Lung (tissue), 12 donors: ENCODE measurements around the gene RABGGTA. TPM values are rescaled to one million over a fixed set of nuclear protein-coding genes. Genes with fewer than 3 reads are reported as not detected.

Source experiments
- ATAC-seq: fragments of 200-7000 bp; cut with Tn5 transposase; one replicate; pipeline ENCODE4 v1.9.1; 2020; ENCODE audit warnings: moderate number of reproducible peaks; ENCODE audit not compliant: insufficient read depth, low FRiP score
- DNase-seq, 3 donors: peaks; one replicate each; pipeline ENCODE4 v3.0.0-alpha.2; 2013 to 2017
- H3K27ac ChIP-seq, 2 donors: one replicate each; pipeline ENCODE4 v1.5.1; 2013; ENCODE audit warnings: mild to moderate bottlenecking in 2 of 2, moderate library complexity in 2 of 2, control low read depth in 1 of 2, inconsistent platforms in 1 of 2, low read depth in 1 of 2, low read length in 1 of 2
- H3K27me3 ChIP-seq, 3 donors: one replicate each; pipeline ENCODE4 v1.5.1; 2013; ENCODE audit warnings: low read length in 2 of 3; ENCODE audit not compliant: control insufficient read depth in 3 of 3, insufficient read depth in 3 of 3
- H3K36me3 ChIP-seq, 4 donors: one replicate each; pipeline ENCODE4 v1.5.1; 2013; ENCODE audit warnings: low read length in 4 of 4, mild to moderate bottlenecking in 1 of 4, moderate library complexity in 1 of 4; ENCODE audit not compliant: control insufficient read depth in 4 of 4, insufficient read depth in 4 of 4
- H3K4me1 ChIP-seq, 5 donors: one replicate each; pipeline ENCODE4 v1.5.1; 2013; ENCODE audit warnings: low read length in 5 of 5, mild to moderate bottlenecking in 2 of 5, moderate library complexity in 1 of 5; ENCODE audit not compliant: control insufficient read depth in 5 of 5, insufficient read depth in 5 of 5
- H3K4me3 ChIP-seq: one replicate; pipeline ENCODE4 v1.5.1; 2013; ENCODE audit warnings: mild to moderate bottlenecking, control low read depth, moderate library complexity
- H3K9ac ChIP-seq, 2 donors: one replicate each; pipeline ENCODE4 v1.5.1; 2013; ENCODE audit warnings: low read length in 2 of 2, control low read depth in 1 of 2; ENCODE audit not compliant: insufficient read depth in 1 of 2
- H3K9me3 ChIP-seq, 4 donors: one replicate each; pipeline ENCODE4 v1.5.1; 2013; ENCODE audit warnings: low read length in 3 of 4, mild to moderate bottlenecking in 1 of 4, moderate library complexity in 1 of 4; ENCODE audit not compliant: control insufficient read depth in 4 of 4, insufficient read depth in 3 of 4
- WGBS, 2 donors: extraction: QIAGEN DNeasy Blood & Tissue Kit; methylation state at CpG; one replicate each; pipeline ENCODE4 v1.1.7; 2013; 5-methylcytosine and 5-hydroxymethylcytosine counted together
- polyA plus RNA-seq, 2 donors: library from polyadenylated mRNA; stranded (reverse); fragments of 200-250 nt; gene quantifications; one replicate each; pipeline ENCODE4 v1.2.1, GENCODE V29; 2013
- total RNA-seq, 2 donors: library from RNA; depleted of rRNA in 1 of 2; stranded (reverse); fragments of >200 nt in 1 of 2; gene quantifications; one replicate each; pipeline ENCODE4 v1.2.1, GENCODE V29; 2014 to 2021
- TF ChIP-seq, protein P1 (sequence below): IDR thresholded peaks from 2 replicates; pipeline ENCODE4 v1.5.1; 2012; ENCODE audit warnings: mild to moderate bottlenecking; ENCODE audit errors: control extremely low read depth, extremely low read depth
- donor health status: control.
- donor health status: control.
- donor health status: Bipolar disorder and iron deficiency.
- donor health status: healthy.
- donor health status: DM: yes; HTN: yes; CAD: no.

Gene RABGGTA
- total and polyA plus RNA-seq, 4 donors = 19.7 to 55.8 (median 42.9) TPM

GRCh38 chr14:24255931-24256711 lies 15.3 kb downstream of the RABGGTA start:
- Histone ChIP-seq H3K36me3 (peaks cover 0 to 18% (median 0%) of the 10 kb centered on the region in 4 donors), H3K9me3 (no peaks in the 10 kb centered on the region), H3K27me3 (no peaks in the 10 kb centered on the region), H3K27ac (no peak overlapping the region), H3K9ac (no peak overlapping the region), H3K4me1 (peaks cover 0 to 11% (median 7%) of the 10 kb centered on the region in 5 donors), H3K4me3 (no peak overlapping the region)
- WGBS, 2 donors = 92 to 94% methylated on average over 12 of the region's 12 CpGs
- ATAC-seq (no peak), DNase-seq (no peak)
- TF ChIP-seq, protein P1, sequence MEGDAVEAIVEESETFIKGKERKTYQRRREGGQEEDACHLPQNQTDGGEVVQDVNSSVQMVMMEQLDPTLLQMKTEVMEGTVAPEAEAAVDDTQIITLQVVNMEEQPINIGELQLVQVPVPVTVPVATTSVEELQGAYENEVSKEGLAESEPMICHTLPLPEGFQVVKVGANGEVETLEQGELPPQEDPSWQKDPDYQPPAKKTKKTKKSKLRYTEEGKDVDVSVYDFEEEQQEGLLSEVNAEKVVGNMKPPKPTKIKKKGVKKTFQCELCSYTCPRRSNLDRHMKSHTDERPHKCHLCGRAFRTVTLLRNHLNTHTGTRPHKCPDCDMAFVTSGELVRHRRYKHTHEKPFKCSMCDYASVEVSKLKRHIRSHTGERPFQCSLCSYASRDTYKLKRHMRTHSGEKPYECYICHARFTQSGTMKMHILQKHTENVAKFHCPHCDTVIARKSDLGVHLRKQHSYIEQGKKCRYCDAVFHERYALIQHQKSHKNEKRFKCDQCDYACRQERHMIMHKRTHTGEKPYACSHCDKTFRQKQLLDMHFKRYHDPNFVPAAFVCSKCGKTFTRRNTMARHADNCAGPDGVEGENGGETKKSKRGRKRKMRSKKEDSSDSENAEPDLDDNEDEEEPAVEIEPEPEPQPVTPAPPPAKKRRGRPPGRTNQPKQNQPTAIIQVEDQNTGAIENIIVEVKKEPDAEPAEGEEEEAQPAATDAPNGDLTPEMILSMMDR = no peak

DNA sequence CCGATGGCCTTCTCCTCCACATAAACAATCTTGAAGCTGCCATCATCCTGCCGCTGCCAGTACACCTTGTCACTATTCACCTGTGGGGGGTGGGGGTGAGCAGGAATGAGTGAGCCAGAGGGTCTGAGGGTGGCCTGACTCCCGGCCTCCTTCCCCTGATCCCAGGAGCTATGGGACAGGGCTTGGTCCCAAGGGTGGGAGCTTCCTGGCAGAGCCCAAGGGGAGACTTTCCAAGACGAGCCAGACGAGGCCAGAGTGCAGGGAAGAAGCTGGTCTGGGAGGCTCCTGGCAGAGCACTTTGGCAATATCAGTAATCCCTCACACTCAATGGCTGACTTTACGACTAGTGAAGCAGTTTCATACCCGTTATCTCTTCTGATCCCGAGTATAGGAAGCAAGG lies 16.0 kb downstream of the RABGGTA start:
- WGBS, 2 donors = 91 to 97% methylated on average over 8 of the region's 8 CpGs

GRCh38 chr14:24254630-24255392 lies 16.6 kb downstream of the RABGGTA start:
- TF ChIP-seq, protein P1 = no peak
- 93 to 95% methylated on average over 19 of the region's 19 CpGs for WGBS, 2 donors

More for the DNA sequence above, 16.0 kb downstream of the RABGGTA start:
- Histone ChIP-seq H3K9me3 (no peaks in the 10 kb centered on the region), H3K27ac (no peak overlapping the region), H3K27me3 (no peaks in the 10 kb centered on the region), H3K36me3 (peaks cover 0 to 18% (median 0%) of the 10 kb centered on the region in 4 donors), H3K4me3 (no peak overlapping the region), H3K9ac (no peak overlapping the region), H3K4me1 (peaks cover 0 to 11% (median 7%) of the 10 kb centered on the region in 5 donors)
- ATAC-seq (no peak), DNase-seq (no peak)
- TF ChIP-seq, protein P1 = no peak

More at GRCh38 chr14:24254630-24255392, 16.6 kb downstream of the RABGGTA start:
- Histone ChIP-seq H3K9ac (no peak overlapping the region), H3K4me1 (peaks cover 0 to 9% (median 7%) of the 10 kb centered on the region in 5 donors), H3K4me3 (no peak overlapping the region), H3K36me3 (peaks cover 0 to 16% (median 0%) of the 10 kb centered on the region in 4 donors), H3K27me3 (no peaks in the 10 kb centered on the region), H3K27ac (no peak overlapping the region), H3K9me3 (no peaks in the 10 kb centered on the region)
- no peak for DNase-seq
- ATAC-seq = no peak
